WTC11 (cell line): ENCODE measurements around the gene HOATZ. TPM values are rescaled to one million over a fixed set of nuclear protein-coding genes. Genes with fewer than 3 reads are reported as not detected.

Experiments
- ATAC-seq: fragments of 200-7000 bp; cut with Tn5 transposase; 2 replicates; pipeline ENCODE4 v1.10.0; 2021; ENCODE audit warnings: mild to moderate bottlenecking, moderate library complexity
- CTCF ChIA-PET: fragments of 300-600 bp; sonication (Branson Sonifier 250); formaldehyde crosslinking; loops from one replicate; lab custom pipeline; 2021; ENCODE audit warnings: antibody characterized with exemption; lab: Charles Lee
- POLR2A ChIA-PET: fragments of 350-600 bp; sonication (Branson Sonifier 250); formaldehyde crosslinking; loops from one replicate; lab custom pipeline; 2021; ENCODE audit warnings: antibody characterized with exemption; lab: Charles Lee
- DNase-seq: peaks from one replicate; pipeline ENCODE4 v3.0.0; 2021; ENCODE audit warnings: low spot score
- H3K27ac Mint-ChIP-seq: 2 replicates; pipeline ENCODE4 v1.8.0; 2021; ENCODE audit warnings: mixed read lengths
- H3K27me3 Mint-ChIP-seq: 2 replicates; pipeline ENCODE4 v1.8.0; 2021; ENCODE audit warnings: low read depth, mild to moderate bottlenecking, moderate library complexity, mixed read lengths
- H3K36me3 Mint-ChIP-seq: 2 replicates; pipeline ENCODE4 v1.8.0; 2021; ENCODE audit warnings: mixed read lengths
- H3K4me1 Mint-ChIP-seq: 2 replicates; pipeline ENCODE4 v1.8.0; 2022; ENCODE audit warnings: mixed read lengths
- H3K4me3 Mint-ChIP-seq: 2 replicates; pipeline ENCODE4 v1.8.0; 2021; ENCODE audit warnings: mild to moderate bottlenecking, moderate library complexity, mixed read lengths
- H3K9me3 Mint-ChIP-seq: 2 replicates; pipeline ENCODE4 v1.8.0; 2021; ENCODE audit warnings: mixed read lengths
- FOXK1 ChIP-seq: sonication (generic); formaldehyde crosslinking; IDR thresholded peaks from 2 replicates; pipeline ENCODE4 v1.8.0; 2022; ENCODE audit warnings: mild to moderate bottlenecking, moderate library complexity, missing genetic modification reagents
- GABPB1 ChIP-seq: sonication (generic); formaldehyde crosslinking; IDR thresholded peaks from 2 replicates; pipeline ENCODE4 v1.8.1; 2023; ENCODE audit warnings: mild to moderate bottlenecking, missing genetic modification reagents
- HMGA2 ChIP-seq: fragments of 250-450 bp; sonication (Bioruptor Pico); IDR thresholded peaks from 2 replicates; pipeline ENCODE4 v1.4.0; 2021; ENCODE audit warnings: mild to moderate bottlenecking, moderate library complexity
- MYBL2 ChIP-seq: sonication (generic); formaldehyde crosslinking; IDR thresholded peaks from 2 replicates; pipeline ENCODE4 v1.8.1; 2023; ENCODE audit warnings: mild to moderate bottlenecking, moderate library complexity, missing genetic modification reagents
- NFATC4 ChIP-seq: fragments of 250-450 bp; sonication (Bioruptor Pico); IDR thresholded peaks from 2 replicates; pipeline ENCODE4 v1.9.0; 2021; ENCODE audit warnings: mild to moderate bottlenecking
- NR1H2 ChIP-seq: sonication (generic); formaldehyde crosslinking; IDR thresholded peaks from 2 replicates; pipeline ENCODE4 v1.9.0; 2021; ENCODE audit warnings: mild to moderate bottlenecking, moderate library complexity, missing genetic modification reagents
- PRRX2 ChIP-seq: fragments of 250-450 bp; sonication (Bioruptor Pico); IDR thresholded peaks from 2 replicates; pipeline ENCODE4 v1.8.0; 2021; ENCODE audit warnings: mild to moderate bottlenecking
- RELA ChIP-seq: sonication (generic); formaldehyde crosslinking; IDR thresholded peaks from 2 replicates; pipeline ENCODE4 v1.8.1; 2022; ENCODE audit warnings: missing genetic modification reagents, mild to moderate bottlenecking, borderline replicate concordance
- SMAD4 ChIP-seq: sonication (generic); formaldehyde crosslinking; IDR thresholded peaks from 2 replicates; pipeline ENCODE4 v1.8.0; 2022; ENCODE audit warnings: mild to moderate bottlenecking, missing genetic modification reagents
- SOX15 ChIP-seq: fragments of 250-450 bp; sonication (Bioruptor Pico); IDR thresholded peaks from 2 replicates; pipeline ENCODE4 v1.9.0; 2021; ENCODE audit warnings: mild to moderate bottlenecking
- TEAD4 ChIP-seq: sonication (generic); formaldehyde crosslinking; IDR thresholded peaks from 2 replicates; pipeline ENCODE4 v1.8.0; 2022; ENCODE audit warnings: mild to moderate bottlenecking, missing genetic modification reagents
- total RNA-seq: library from RNA; stranded (reverse); gene quantifications from 3 replicates; pipeline ENCODE4 v1.2.3, GENCODE V29; 2021
- TF ChIP-seq, protein P1 (sequence below): sonication (generic); formaldehyde crosslinking; IDR thresholded peaks from 2 replicates; pipeline ENCODE4 v1.8.1; 2022; ENCODE audit warnings: low read depth, missing genetic modification reagents, borderline replicate concordance
- TF ChIP-seq, protein P2 (sequence below): sonication (generic); formaldehyde crosslinking; IDR thresholded peaks from 2 replicates; pipeline ENCODE4 v1.8.1; 2023; ENCODE audit warnings: mild to moderate bottlenecking, moderate library complexity, missing genetic modification reagents
- TF ChIP-seq, protein P3 (sequence below): fragments of 250-450 bp; sonication (Bioruptor Pico); IDR thresholded peaks from 2 replicates; pipeline ENCODE4 v1.9.0; 2021; ENCODE audit warnings: mild to moderate bottlenecking
- TF ChIP-seq, protein P4 (sequence below): fragments of 250-450 bp; sonication (Bioruptor Pico); IDR thresholded peaks from 2 replicates; pipeline ENCODE4 v2.1.2; 2022; ENCODE audit warnings: mild to moderate bottlenecking, moderate library complexity
- TF ChIP-seq, protein P5 (sequence below): sonication (generic); formaldehyde crosslinking; IDR thresholded peaks from 2 replicates; pipeline ENCODE4 v1.8.1; 2022; ENCODE audit warnings: mild to moderate bottlenecking, moderate library complexity, missing genetic modification reagents

HOATZ gene
- total RNA-seq, 1 experiment from 2014 or later, result not detected

DNA sequence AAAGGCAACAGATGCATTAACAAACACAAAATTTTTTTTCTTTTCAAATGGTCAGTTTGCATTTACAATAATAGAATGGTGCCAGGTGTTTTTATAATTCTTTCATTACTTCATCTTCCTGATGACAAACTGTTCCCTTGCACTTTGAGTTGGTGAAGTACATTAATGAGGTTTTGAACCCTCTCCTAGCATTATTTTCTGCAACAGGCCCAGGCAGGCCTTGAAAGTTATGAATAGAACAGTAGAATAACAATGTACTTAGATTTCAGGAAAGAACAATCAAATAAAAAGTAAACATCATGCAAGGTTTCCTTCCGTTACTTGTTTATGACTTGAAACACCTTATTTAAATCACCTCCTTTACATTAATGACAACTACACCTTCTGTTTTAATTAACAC lies 12.0 kb upstream of the HOATZ start:
- H3K27ac Mint-ChIP-seq, result no peak overlapping the region
- H3K9me3 Mint-ChIP-seq, result no peaks in the 10 kb centered on the region
- CTCF ChIA-PET, result no interaction called here

DNA sequence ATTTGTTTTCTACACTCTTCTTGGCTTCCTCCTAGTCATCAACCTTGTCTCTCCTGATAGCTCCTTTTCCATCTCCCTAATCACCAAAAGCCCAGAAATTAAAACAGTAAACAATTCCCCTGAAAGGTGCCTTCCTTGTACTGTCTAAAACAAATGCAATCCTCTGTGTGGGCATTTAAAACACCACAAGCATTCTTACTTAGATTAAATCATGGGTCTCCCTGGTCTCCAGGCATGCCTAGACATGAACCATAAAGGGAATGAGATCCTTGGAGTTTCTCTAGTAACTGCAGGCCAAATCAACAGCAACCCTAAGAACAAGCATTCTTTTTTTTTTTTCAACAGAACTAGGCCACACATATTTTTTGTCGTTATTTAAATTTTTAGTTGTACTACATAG lies 4.3 kb upstream of the HOATZ start:
- POLR2A ChIA-PET, result no interaction called here
- DNase-seq, result no peak
- Mint-ChIP-seq H3K27ac (peak overlapping the region; percentile 1; the same call in 1 of the 2 replicates), H3K27me3 (peaks cover 46% of the 10 kb centered on the region), H3K4me1 (peaks cover 21% of the 10 kb centered on the region), H3K4me3 (no peak overlapping the region), H3K9me3 (no peaks in the 10 kb centered on the region), H3K36me3 (no peaks in the 10 kb centered on the region)
- ATAC-seq, result no peak
- CTCF ChIA-PET, result no interaction called here
- no peak for TF ChIP-seq GABPB1 (CRISPR knock-in tag)

More for the DNA sequence above, 12.0 kb upstream of the HOATZ start:
- H3K27me3 Mint-ChIP-seq, result 0 out of 2 replicates have a peak, but pooled peaks cover 1% of the 10 kb centered on the region
- POLR2A ChIA-PET, result no interaction called here
- no peaks in the 10 kb centered on the region for H3K36me3 Mint-ChIP-seq
- ATAC-seq (no peak), DNase-seq (no peak)
- TF ChIP-seq NR1H2 (CRISPR knock-in tag) (no peak), PRRX2 (CRISPR knock-in tag) (no peak), NFATC4 (CRISPR knock-in tag) (no peak), SMAD4 (CRISPR knock-in tag) (no peak), MYBL2 (CRISPR knock-in tag) (no peak), TEAD4 (CRISPR knock-in tag) (no peak), HMGA2 (no peak), SOX15 (no peak), FOXK1 (no peak), RELA (CRISPR knock-in tag) (no peak)
- TF ChIP-seq, protein P1, sequence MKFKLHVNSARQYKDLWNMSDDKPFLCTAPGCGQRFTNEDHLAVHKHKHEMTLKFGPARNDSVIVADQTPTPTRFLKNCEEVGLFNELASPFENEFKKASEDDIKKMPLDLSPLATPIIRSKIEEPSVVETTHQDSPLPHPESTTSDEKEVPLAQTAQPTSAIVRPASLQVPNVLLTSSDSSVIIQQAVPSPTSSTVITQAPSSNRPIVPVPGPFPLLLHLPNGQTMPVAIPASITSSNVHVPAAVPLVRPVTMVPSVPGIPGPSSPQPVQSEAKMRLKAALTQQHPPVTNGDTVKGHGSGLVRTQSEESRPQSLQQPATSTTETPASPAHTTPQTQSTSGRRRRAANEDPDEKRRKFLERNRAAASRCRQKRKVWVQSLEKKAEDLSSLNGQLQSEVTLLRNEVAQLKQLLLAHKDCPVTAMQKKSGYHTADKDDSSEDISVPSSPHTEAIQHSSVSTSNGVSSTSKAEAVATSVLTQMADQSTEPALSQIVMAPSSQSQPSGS (CRISPR knock-in tag), result no peak
- TF ChIP-seq, protein P2, sequence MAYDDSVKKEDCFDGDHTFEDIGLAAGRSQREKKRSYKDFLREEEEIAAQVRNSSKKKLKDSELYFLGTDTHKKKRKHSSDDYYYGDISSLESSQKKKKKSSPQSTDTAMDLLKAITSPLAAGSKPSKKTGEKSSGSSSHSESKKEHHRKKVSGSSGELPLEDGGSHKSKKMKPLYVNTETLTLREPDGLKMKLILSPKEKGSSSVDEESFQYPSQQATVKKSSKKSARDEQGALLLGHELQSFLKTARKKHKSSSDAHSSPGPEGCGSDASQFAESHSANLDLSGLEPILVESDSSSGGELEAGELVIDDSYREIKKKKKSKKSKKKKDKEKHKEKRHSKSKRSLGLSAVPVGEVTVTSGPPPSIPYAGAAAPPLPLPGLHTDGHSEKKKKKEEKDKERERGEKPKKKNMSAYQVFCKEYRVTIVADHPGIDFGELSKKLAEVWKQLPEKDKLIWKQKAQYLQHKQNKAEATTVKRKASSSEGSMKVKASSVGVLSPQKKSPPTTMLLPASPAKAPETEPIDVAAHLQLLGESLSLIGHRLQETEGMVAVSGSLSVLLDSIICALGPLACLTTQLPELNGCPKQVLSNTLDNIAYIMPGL (CRISPR knock-in tag), result no peak
- TF ChIP-seq, protein P3, sequence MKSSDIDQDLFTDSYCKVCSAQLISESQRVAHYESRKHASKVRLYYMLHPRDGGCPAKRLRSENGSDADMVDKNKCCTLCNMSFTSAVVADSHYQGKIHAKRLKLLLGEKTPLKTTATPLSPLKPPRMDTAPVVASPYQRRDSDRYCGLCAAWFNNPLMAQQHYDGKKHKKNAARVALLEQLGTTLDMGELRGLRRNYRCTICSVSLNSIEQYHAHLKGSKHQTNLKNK (CRISPR knock-in tag), result no peak
- TF ChIP-seq, protein P4, sequence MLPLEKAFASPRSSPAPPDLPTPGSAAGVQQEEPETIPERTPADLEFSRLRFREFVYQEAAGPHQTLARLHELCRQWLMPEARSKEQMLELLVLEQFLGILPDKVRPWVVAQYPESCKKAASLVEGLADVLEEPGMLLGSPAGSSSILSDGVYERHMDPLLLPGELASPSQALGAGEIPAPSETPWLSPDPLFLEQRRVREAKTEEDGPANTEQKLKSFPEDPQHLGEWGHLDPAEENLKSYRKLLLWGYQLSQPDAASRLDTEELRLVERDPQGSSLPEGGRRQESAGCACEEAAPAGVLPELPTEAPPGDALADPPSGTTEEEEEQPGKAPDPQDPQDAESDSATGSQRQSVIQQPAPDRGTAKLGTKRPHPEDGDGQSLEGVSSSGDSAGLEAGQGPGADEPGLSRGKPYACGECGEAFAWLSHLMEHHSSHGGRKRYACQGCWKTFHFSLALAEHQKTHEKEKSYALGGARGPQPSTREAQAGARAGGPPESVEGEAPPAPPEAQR (CRISPR knock-in tag), result no peak
- TF ChIP-seq, protein P5, sequence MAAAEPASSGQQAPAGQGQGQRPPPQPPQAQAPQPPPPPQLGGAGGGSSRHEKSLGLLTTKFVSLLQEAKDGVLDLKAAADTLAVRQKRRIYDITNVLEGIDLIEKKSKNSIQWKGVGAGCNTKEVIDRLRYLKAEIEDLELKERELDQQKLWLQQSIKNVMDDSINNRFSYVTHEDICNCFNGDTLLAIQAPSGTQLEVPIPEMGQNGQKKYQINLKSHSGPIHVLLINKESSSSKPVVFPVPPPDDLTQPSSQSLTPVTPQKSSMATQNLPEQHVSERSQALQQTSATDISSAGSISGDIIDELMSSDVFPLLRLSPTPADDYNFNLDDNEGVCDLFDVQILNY, result no peak
- no peak overlapping the region for H3K4me3 Mint-ChIP-seq
- peaks cover 17% of the 10 kb centered on the region for H3K4me1 Mint-ChIP-seq
